Kidney tubule cell (primary cell): Measurements from ENCODE around the gene RPTOR.

Experiments
- DNase-seq: peaks from one replicate; pipeline ENCODE4 v3.0.0-alpha.2; 2018; ENCODE audit warnings: low spot score

The RPTOR gene

GRCh38 chr17:80879723-80880647 is 335.3 kb downstream of the RPTOR start:
- no peak for DNase-seq

- no peak for DNase-seq
Observed at GRCh38 chr17:80880648-80880985, 336.0 kb downstream of the RPTOR start.

GRCh38 chr17:80881306-80881705 is 336.7 kb downstream of the RPTOR start:
- no peak for DNase-seq

DNA sequence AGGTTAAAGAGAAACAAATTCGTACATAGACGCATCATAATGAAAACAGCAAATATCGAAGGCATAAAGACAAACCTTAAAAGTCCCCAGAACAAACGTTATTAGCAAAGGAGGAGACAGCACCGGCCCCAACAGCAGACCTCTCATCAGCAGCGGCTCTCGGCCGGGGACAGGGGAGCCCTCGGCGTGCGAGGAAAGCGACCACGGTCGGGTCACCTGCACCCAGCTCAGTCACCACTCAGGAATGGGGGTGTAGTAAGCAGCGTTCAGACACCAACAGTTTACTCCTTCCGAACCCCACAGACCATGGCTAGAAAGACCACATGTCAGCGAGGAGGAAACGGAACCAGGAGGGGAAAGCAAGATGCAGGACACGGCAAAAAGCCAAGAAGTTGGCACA is 337.7 kb downstream of the RPTOR start:
- DNase-seq: no peak

- no peak for DNase-seq
Observed at GRCh38 chr17:80882926-80883685, 338.5 kb downstream of the RPTOR start.

GRCh38 chr17:80883831-80884735 is 339.4 kb downstream of the RPTOR start:
- DNase-seq: no peak

DNA sequence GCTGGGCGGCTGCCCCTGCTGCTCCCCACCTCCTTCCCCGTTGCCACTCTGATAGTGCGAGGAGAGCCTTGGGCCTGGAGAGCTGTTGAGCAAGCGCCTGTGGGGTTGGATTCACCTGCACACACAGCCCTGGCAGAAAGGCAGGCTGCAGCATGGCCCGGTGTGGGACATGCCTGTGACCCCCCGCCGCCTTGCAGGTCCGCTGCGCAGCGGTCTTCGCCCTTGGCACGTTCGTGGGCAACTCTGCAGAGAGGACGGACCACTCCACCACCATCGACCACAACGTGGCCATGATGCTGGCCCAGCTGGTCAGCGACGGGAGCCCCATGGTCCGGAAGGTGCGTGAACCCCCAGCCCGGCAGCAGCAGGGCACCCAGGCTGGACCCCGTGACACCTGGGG is 340.2 kb downstream of the RPTOR start:
- no peak for DNase-seq

GRCh38 chr17:80885947-80886582 is 341.4 kb downstream of the RPTOR start:
- DNase-seq: no peak

DNA sequence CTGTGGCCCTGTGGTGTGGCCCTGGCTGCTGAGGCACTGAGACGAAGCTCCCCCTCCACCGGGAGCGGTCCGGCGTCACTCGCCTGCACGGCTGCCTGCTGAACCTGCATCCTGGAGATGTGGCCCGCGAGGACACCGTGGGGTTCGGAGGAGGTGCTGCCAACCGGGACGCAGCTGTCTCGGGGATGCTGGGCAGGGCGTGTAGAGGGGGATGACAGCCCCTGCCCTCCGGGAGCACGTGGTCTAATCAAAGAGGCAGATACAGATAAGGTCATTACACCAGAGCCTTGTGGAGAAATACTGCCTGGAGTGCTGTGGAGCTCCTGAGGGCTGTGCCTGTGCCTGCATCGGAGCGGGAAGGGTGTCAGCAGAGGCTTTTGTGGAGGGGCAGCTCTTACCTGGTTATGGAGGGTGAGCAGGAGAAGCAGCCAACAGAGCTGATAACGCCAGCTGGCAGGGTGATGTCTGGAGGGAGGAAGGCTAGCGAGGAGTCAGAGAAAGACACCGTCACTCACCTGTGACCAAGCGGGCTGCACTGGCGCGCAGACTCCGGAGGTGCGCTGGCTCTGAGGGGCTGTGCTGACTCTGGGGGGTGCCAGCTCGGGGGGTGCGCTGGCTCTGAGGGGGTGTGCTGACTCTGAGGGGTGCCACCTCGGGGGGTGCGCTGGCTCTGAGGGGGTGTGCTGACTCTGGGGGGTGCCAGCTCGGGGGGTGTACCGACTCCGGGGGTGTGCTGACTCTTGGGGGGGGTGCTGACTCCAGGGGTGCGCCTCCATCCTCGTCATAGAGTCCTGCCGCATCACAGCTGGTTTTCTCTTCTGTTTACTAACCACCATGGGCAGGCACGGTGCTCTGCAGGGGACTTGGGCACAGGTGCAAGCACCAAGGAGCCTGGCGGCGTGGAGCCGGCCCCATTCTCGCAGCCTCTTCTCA is 342.3 kb downstream of the RPTOR start:
- DNase-seq: no peak

GRCh38 chr17:80887639-80888175 is 343.1 kb downstream of the RPTOR start:
- no peak for DNase-seq

DNA sequence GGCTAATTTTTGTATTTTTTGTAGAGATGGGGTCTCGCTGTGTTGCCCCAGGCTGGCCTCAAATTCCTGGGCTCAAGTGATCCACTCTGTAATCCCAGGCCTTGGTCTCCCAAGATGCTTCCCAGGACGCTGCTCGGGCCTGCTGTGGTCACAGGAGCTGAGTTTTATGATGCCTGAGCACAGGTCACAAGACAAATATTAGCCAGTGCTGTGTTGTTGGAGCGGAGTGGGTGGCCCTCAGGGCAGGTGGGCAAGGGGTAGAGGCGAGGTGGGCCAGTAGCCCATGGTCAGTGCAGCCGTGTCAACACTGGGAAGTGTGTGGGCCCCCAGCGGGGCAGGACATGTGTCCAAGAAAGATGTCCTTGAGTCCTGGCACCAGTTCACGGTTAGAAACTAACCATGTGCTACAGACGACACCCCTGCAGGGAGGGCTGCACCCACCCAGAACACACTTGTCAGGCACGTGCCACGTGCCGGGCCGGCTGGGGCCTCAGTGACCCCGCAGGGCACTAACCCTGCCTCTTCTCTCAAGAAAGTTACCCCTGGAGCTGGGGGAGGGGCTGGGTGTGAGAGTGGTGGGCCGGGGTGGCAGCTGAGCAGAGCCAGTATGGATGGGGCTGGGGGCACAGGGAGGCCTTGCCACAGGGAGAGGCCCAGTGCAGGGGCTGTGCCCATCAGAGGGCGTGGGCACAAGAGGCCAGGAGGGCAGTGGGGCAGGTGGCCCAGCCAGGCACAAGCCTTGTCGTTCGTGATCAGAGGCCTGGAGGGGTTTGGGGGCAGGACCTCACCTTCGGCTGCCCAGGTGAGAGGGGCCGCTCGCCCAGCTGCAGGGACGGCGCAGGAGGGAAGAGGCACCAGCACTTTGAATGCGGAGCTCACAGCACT is 343.9 kb downstream of the RPTOR start:
- DNase-seq: no peak

DNA sequence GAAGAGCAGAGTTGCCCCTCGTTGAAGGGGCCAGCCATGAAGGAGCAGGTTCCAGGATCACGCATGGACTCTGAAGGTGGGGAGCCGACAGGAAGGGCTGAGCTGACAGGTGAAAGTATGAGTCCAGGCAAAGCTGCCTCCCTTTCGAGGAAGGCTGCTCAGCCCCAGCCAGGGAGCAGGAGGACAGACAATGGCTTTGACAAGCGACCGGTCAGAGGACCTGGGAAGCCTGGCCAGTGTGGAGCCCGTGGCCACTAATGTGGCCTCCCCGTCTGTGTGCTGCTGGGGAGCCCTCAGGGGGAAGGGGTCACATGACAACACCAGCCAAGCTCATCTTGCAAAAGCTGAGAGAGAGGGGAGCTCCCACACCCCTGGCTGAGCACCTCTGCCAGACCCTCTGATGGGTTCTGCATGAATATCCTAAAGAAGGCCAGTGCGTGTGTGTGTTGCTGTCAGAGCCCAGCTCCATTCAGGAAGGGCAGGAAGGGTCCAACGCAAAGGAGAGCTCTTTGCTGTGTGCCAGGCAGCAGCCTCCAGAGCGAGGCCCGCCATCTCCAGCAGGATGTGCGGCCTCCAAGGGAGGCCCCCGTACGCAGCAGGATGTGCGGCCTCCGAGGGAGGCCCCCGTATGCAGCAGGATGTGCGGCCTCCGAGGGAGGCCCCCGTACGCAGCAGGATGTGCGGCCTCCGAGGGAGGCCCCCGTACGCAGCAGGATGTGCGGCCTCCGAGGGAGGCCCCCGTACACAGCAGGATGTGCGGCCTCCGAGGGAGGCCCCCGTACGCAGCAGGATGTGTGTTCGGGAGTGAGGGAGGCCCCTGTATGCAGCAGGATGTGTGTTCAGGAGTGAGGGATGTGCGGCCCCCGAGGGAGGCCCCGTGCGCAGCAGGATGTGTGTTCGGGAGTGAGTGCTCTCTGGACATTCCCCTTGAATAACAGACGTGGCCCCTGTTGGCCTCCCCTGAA is 344.9 kb downstream of the RPTOR start:
- DNase-seq: no peak

DNA sequence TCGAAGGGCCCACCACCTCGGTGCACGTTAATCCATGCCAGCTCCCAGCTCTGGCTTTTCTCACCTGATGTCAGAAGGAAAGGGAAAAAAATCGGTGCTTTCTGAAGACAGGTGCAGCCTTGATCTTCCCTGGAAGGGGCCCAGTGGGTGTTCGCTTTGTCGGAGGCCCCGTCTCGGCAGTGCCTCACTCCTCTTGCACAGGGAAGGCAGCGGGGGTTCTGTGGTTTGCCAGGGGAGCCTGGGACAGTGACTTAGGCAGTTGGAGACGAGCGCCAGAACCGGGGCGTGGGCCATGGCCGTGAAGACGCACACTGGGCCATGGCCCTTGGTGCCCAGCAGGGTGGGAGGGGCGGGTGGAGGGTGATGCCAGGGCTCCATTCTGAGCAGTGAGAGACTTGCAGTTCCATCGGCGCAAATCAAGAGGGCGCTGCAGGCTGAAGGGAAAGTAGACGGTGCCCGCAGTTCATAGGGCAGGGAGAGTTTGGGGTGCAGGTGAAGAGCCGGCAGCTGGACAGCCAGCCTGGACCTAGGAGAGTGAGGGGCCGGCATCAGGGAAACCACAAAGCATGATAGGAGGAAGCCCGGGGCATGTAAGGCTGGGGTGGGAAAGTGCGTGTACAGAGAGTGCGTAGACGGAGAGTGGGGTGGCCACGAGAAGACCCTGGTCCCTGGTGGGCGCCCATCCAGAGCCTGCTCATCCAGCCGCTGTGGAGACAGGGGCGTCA is 345.7 kb downstream of the RPTOR start:
- no peak for DNase-seq

DNA sequence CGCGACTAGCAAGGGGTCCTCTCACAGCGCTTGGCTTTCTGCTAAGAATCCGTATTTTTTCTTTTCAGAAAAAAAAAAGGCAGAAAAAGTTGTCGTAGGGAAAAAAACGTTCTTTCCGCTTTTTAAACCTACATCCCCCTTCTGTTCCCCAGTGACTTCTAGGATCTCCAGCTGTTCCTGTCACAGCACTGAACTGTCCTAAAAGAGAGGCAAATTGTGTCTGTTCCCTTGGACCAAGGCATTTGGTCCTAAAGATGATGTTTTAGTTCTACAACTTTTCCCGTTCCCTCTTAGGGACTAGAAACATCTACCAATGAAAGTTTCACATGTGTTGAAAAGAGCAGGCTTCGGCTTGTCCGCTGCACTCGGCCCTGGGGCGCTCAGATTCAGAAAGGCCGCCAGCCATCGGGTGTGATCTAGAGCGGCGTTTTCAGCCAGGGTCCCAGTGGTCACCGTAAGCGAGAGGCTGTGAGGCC is 346.3 kb downstream of the RPTOR start:
- DNase-seq: no peak

GRCh38 chr17:80891397-80892018 is 346.9 kb downstream of the RPTOR start:
- DNase-seq: peak; percentile 93

- DNase-seq: peak; percentile 94
Observed at GRCh38 chr17:80892019-80892855, 347.6 kb downstream of the RPTOR start.
